Measurements from ENCODE around the gene MAPK8IP3. TPM values are rescaled to one million over a fixed set of nuclear protein-coding genes. Genes with fewer than 3 reads are reported as not detected.

MAPK8IP3 gene
- total RNA-seq, 1 donor from 2014 or later, result 63.0 TPM

GRCh38 chr16:1661826-1662225, 44.2 kb upstream of the MAPK8IP3 start:
- TF ChIP-seq, protein P1, sequence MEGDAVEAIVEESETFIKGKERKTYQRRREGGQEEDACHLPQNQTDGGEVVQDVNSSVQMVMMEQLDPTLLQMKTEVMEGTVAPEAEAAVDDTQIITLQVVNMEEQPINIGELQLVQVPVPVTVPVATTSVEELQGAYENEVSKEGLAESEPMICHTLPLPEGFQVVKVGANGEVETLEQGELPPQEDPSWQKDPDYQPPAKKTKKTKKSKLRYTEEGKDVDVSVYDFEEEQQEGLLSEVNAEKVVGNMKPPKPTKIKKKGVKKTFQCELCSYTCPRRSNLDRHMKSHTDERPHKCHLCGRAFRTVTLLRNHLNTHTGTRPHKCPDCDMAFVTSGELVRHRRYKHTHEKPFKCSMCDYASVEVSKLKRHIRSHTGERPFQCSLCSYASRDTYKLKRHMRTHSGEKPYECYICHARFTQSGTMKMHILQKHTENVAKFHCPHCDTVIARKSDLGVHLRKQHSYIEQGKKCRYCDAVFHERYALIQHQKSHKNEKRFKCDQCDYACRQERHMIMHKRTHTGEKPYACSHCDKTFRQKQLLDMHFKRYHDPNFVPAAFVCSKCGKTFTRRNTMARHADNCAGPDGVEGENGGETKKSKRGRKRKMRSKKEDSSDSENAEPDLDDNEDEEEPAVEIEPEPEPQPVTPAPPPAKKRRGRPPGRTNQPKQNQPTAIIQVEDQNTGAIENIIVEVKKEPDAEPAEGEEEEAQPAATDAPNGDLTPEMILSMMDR (IDR thresholded peaks at IDR 0.05), result no peak
- Histone ChIP-seq H3K27ac (no peak overlapping the region), H3K27me3 (ENCODE audit: low read depth) (no peaks in the 10 kb centered on the region), H3K4me1 (no peaks in the 10 kb centered on the region), H3K4me3 (no peak overlapping the region), H3K9me3 (no peaks in the 10 kb centered on the region), H3K36me3 (peaks cover 89% of the 10 kb centered on the region)
- DNase-seq, result no peak
- intact Hi-C loops (cut with DNase I), result no loop called here
- ATAC-seq, result no peak

DNA sequence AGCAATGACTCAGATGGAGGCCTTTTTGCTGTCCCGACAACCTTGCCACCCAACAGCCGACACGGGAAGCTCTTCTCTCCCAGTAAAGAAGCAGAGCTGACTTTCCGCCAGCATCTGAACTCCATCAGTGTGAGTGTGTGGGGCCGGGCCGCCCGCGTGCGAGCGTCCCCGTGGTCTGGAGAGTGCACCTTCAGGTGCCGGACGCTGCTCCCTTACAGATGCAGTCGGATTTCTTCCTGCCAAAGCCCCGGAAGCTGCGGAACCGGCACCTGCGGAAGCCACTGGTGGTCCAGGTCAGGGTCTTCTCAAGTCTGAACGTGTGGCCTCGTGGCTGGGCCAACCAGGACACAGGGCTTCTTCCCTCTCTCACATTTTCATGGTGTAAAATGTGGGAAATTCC, 43.5 kb upstream of the MAPK8IP3 start:
- intact Hi-C loops (cut with DNase I), result no loop called here
- Histone ChIP-seq H3K4me1 (no peaks in the 10 kb centered on the region), H3K27ac (no peak overlapping the region), H3K9me3 (no peaks in the 10 kb centered on the region), H3K27me3 (ENCODE audit: low read depth) (no peaks in the 10 kb centered on the region), H3K36me3 (peaks cover 89% of the 10 kb centered on the region), H3K4me3 (no peak overlapping the region)
- ATAC-seq, result no peak
- TF ChIP-seq, protein P1 (IDR thresholded peaks at IDR 0.05), result no peak
- DNase-seq, result no peak

- Histone ChIP-seq H3K27me3 (ENCODE audit: low read depth) (no peaks in the 10 kb centered on the region), H3K4me3 (no peak overlapping the region), H3K36me3 (peaks cover 94% of the 10 kb centered on the region), H3K9me3 (no peaks in the 10 kb centered on the region), H3K4me1 (no peaks in the 10 kb centered on the region), H3K27ac (no peak overlapping the region)
- ATAC-seq, result no peak
- no peak for DNase-seq
- intact Hi-C loops (cut with DNase I), result no loop called here
- TF ChIP-seq, protein P1 (IDR thresholded peaks at IDR 0.05), result no peak
Observed at GRCh38 chr16:1665829-1666228, 40.2 kb upstream of the MAPK8IP3 start.

- Histone ChIP-seq H3K4me1 (no peaks in the 10 kb centered on the region), H3K36me3 (peaks cover 96% of the 10 kb centered on the region), H3K9me3 (no peaks in the 10 kb centered on the region), H3K4me3 (no peak overlapping the region), H3K27ac (no peak overlapping the region), H3K27me3 (ENCODE audit: low read depth) (no peaks in the 10 kb centered on the region)
- intact Hi-C loops (cut with DNase I), result no loop called here
- ATAC-seq (no peak), DNase-seq (no peak)
- TF ChIP-seq, protein P1 (IDR thresholded peaks at IDR 0.05), result no peak
Observed at GRCh38 chr16:1666316-1666715, 39.7 kb upstream of the MAPK8IP3 start.

DNA sequence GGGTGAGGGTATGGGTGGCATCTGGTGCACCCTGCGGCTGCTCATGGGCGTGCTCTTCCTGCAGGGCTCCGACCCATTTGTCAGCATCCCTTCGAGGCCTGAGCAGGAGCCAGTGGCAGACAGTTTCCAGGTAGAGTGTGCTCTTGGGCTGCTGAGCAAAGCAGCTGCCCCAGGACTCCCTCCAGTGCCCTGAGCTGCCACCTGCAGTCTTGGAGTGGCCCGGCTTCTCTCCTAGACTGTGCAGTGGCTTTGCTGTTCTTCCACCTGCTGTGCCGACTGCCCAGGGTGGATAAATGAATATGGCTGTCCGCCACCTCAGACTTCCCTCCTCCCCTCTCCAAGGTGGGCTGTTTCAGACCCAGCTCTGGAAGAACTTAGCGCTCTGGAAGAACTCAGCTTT, 38.7 kb upstream of the MAPK8IP3 start:
- H3K27me3 ChIP-seq (ENCODE audit: low read depth), result no peaks in the 10 kb centered on the region
- ATAC-seq (no peak), DNase-seq (no peak)
- intact Hi-C loops (cut with DNase I), result no loop called here
- peaks cover 98% of the 10 kb centered on the region for H3K36me3 ChIP-seq
- no peak overlapping the region for H3K4me3 ChIP-seq
- no peak overlapping the region for H3K27ac ChIP-seq
- TF ChIP-seq, protein P1 (IDR thresholded peaks at IDR 0.05), result no peak
- H3K9me3 ChIP-seq, result no peaks in the 10 kb centered on the region
- no peaks in the 10 kb centered on the region for H3K4me1 ChIP-seq

GRCh38 chr16:1667916-1668315, 38.1 kb upstream of the MAPK8IP3 start:
- ATAC-seq (no peak), DNase-seq (no peak)
- no peaks in the 10 kb centered on the region for H3K4me1 ChIP-seq
- no peaks in the 10 kb centered on the region for H3K27me3 ChIP-seq (ENCODE audit: low read depth)
- TF ChIP-seq, protein P1 (IDR thresholded peaks at IDR 0.05), result no peak
- no peaks in the 10 kb centered on the region for H3K9me3 ChIP-seq
- no peak overlapping the region for H3K27ac ChIP-seq
- no peak overlapping the region for H3K4me3 ChIP-seq
- peaks cover 98% of the 10 kb centered on the region for H3K36me3 ChIP-seq
- intact Hi-C loops (cut with DNase I), result no loop called here

Measured in lower lobe of right lung (tissue), 2 donors.